ENCODE measurements around the gene C5. TPM values are rescaled to one million over a fixed set of nuclear protein-coding genes. Genes with fewer than 3 reads are reported as not detected.
"Not testable (repeated sequence)": the region's sequence is repeated elsewhere in the genome, so short reads cannot be mapped to it uniquely, and the experiment has no call there.

Gene C5
- total RNA-seq: 9.2 TPM

GRCh38 chr9:121050128-121050988, at the start of gene C5:
C5 (minus strand) TSS chr9:121050275; CDS start chr9:121050246, 29 bp downstream.
- DNase-seq: no peak

GRCh38 chr9:121098567-121099198, 48.6 kb upstream of the C5 start:
- no peak for DNase-seq

- no peak for DNase-seq
Observed at GRCh38 chr9:121095057-121095456, 45.0 kb upstream of the C5 start.

DNA sequence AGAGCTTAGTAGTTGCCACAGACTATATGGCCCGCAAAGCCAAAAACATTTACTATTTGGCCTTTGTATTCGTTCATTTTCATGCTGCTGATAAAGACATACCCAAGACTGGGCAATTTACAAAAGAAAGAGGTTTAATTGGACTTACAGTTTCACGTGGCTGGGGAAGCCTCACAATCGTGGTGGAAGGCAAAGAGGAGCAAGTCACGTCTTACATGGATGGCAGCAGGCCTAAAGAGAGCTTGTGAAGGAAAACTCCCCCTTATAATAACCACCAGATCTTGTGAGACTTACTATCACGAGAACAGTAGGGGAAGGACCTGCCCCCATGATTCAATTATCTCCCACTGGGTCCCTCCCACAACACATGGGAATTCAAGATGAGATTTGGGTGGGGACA, 40.7 kb upstream of the C5 start:
- DNase-seq: not testable (repeated sequence)

DNA sequence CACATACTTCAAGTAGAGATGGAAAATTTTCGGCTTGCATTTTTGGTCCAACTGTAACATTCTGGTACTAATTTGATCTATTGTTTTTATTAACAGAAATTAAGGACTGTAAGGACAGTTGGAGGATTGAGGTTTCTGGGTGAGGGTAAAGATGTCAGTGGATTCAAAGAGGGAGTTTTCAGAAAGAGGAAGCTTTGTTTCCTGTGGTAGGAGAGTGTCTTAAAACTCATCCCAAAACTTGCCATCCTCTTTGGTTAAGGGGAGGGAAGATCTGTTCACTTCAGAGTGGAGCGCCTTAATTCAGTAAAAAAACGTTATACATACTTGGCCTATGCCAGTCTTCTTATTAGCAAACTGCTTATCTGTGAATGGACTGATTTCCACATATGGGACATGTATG, 38.5 kb upstream of the C5 start:
- DNase-seq: no peak

DNA sequence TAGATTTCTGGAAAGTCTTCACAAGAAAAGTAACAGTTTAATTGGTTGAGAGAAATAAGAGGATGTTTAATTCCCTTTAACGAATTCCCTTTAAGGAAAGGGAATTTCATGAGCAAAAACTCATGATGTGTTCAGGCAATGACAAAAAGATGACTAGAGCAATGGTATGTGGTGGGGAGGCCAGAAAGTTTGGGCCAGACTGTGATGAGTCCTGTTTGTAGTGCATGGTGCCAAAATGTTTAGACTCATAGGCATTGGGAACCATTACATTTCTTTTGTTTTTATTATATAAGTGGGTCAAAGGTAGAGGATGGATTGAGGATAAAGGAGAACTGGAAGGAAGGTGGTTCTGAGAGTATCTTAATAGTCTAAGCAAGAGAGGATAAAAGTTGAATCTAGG, 35.6 kb upstream of the C5 start:
- DNase-seq: no peak

GRCh38 chr9:121082075-121082474, 32.0 kb upstream of the C5 start:
- no peak for DNase-seq

- DNase-seq: no peak
Observed at GRCh38 chr9:121075251-121076036, 25.4 kb upstream of the C5 start.

GRCh38 chr9:121074370-121075250, 24.5 kb upstream of the C5 start, which contains the start of gene CNTRL:
CNTRL (plus strand) TSS chr9:121074955; CDS start chr9:121088327, 13,372 bp downstream.
- DNase-seq: peak; percentile 97

- DNase-seq: peak; percentile 93
Observed at GRCh38 chr9:121073038-121073437, 23.0 kb upstream of the C5 start.

DNA sequence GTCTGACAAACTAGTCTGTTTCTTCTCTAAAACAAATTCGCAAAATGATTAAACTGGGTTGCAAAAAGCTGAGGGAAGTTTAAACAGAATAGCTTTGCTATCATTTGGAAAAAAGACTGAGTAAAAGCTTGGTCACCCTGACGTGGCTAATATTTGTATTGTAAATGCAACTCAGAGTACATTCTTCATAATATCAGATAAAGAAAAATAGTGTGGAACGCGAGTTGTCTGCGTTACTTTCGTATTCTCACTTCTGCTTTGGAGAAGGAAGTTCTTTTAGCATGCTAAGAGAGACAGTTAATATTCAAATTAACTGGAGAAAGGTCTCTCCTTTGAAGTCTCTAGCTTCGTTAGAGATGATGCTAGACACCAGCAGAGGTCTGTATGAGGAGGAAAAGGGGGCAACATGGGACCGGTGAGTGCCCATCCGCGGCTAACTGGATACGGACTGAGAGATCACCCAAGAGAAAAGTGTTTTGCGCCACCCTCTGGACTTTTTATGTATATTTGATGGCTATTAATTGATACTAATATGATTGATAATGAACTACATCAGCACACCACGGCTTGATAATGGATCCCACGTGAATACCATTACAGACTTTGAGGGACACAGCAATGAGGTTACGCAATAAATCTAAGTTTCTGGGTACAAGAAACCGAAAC, 21.8 kb upstream of the C5 start:
- peak; percentile 40 for DNase-seq

DNA sequence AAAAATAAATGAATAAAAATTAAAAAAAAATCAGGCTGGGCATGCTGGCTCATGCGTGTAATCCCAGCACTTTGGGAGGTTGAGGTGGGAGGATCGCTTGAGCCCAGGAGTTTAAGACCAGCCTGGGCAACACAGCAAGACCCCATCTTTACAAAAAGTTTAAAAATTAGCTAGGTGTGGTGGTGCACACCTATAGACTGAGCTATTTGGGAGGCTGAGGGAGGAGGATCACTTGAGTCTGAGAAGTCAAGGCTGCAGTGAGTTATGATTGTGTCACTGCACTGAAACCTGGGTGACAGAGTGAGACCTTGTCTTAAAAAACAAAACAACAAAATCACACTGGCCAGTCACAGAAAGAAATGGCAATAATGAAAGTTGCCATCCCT, 21.3 kb upstream of the C5 start:
- no peak for DNase-seq

DNA sequence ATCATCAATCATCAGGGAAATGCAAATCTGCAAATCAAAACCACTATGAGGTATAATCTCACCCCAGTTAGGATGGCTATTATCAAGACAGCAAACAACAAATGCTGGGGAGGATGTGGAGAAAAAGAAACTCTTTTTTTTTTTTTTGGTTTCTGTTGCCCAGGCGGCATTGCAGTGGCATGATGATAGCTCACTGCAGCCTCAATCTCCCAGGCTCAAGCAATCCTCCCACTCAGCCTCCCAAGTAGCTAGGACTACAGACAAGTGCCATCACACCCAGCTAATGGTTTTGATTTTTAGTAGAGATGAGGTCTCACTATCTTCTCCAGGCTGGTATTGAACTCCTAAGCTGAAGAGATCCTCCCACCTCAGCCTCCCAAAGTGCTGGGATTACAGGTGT, 19.3 kb upstream of the C5 start:
- no peak for DNase-seq

DNA sequence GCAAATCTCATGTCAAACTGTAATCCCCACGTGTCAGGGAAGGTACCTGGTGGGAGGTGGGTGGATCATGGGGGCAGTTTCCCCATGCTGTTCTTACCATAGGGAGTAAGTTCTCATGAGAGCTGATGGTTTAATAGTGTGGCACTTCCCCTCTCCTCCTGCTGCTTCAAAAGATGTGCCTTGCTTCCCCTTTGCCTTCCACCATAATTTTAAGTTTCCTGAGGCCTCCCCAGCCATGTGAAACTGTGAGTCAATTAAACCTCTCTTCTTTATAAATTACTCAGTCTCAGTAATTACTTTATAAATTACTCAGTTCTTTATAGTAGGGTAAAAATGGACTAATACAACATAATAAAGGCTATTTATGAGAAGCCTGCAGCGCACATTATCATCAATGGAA, 17.6 kb upstream of the C5 start:
- DNase-seq: no peak

- DNase-seq: no peak
Observed at GRCh38 chr9:121066850-121067249, 16.8 kb upstream of the C5 start.

DNA sequence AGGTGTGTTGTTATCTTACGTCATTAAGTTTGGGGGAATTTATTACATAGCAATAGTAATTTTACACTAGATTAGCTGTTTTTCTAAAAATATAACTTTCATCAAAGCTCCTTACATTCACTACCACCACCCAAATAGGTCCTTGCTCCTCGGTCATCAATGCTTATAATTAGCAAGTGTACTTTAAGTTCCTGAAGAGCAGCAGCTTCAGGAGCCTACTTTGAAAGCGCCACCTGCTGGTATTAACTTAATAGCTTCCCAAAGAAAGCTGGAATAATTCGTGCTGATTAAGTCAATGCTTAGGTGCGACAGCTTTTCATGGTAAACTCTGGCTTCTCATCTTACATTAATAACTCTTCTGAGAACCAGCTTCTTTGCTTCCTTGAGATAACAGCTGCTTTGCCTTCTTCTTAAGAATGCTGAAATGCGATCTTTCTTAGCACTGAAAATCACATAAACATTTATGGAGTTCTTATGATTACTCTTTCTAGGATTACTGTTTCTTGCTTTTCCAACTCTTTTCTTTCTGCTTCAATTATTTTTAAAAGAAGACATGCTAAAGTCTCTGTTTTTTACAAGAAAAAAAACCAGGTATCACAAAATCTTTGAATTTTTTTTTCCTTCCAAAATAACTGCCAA, 10.0 kb upstream of the C5 start:
- peak; percentile 84 for DNase-seq

GRCh38 chr9:121059513-121059912, 9.4 kb upstream of the C5 start:
- no peak for DNase-seq

DNA sequence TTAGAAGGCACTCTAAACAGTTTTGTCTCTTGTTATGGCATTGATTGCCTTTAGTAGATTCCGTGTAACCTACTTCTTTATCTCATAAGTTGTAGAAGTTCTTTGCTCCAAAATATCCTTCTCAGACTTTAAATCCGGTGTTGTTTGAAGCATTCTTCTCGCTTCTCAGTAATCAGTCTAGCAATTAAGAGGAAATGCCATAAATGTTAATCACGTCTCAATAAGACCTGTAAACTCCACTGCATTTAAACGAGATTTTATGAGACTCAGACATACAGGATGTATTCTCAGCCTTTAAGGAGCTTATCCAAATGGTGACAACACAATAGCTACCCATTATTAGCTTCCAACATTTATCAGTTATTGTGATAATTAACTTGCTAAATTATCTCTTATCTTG, 7.7 kb upstream of the C5 start:
- DNase-seq: no peak

GRCh38 chr9:121055642-121056143, 5.6 kb upstream of the C5 start:
- DNase-seq: no peak

GRCh38 chr9:121053544-121053943, 3.5 kb upstream of the C5 start:
- DNase-seq: no peak

DNA sequence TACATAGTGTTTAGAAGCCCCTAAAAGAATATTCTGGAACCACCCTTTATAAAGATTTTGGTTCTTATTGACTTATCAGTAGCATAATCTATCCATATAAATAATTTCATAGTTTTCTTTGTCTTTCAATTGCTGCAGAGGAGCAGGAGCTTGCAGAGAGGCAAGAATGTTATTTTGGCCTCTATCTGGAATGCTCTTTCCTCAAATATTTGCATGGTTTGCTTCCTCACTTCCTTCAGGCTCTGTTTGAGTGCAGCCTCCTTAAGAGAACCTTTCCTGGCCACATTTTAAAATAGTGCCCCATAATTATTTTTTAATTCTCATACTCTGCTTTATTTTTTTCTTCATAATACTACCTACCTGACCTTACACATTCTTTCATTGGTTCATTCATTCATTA, 1.5 kb downstream of the C5 start:
- DNase-seq: no peak
